ENCODE data around the gene PCNX3. TPM values are rescaled to one million over a fixed set of nuclear protein-coding genes. Genes with fewer than 3 reads are reported as not detected.

Gene PCNX3
- total RNA-seq, 1 donor from 2014 or later, result 35.9 TPM

GRCh38 chr11:65651339-65651588 is 35.7 kb downstream of the PCNX3 start:
- no peak overlapping the region for H3K4me3 ChIP-seq (ENCODE audit: low read depth, low read length)
- TF ChIP-seq CTCF (conservative IDR thresholded peaks at IDR 0.05; ENCODE audit: low read depth, low read length), result no peak
- no peak for DNase-seq (ENCODE audit: low read depth)

GRCh38 chr11:65651589-65652510 is 36.3 kb downstream of the PCNX3 start:
- peak overlapping the region; percentile 55 for H3K4me3 ChIP-seq (ENCODE audit: low read depth, low read length)
- no peak for TF ChIP-seq CTCF (conservative IDR thresholded peaks at IDR 0.05; ENCODE audit: low read depth, low read length)
- DNase-seq (ENCODE audit: low read depth), result no peak

DNA sequence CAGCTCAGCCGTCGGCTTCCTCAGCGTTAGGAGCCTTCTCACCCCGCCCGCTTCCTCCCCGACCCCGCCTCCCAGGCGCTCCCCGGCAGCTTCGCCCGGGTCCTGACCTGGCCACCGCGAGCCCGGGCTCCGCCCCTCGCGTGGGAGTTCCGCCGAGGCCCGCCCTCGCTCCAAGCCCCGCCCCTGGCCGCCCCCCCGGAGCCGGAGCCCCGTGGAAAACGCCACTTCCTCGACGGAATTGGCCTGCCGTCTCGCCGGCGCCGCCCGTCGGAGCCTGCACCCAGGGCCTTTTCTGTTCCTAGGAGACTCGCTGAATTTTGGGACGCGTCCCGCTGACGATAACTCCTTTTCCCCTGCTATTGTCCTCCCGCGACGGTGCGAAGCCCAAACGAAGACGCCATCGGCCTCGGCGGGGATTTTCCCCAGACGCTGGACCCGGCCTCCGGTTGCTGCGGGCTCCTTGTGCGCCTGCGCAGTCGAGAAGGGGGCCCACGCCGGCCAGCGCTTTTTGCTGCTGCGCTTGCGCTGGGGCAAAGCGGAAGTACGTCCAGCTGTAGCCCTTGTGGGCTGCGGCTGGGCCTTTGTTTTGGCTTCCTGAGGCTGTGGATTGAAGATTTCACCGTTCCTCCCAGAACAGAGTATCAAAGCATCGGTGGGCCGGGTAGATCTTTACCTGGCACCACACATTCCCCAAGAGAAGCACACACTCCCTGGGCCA is 37.1 kb downstream of the PCNX3 start:
- TF ChIP-seq CTCF (conservative IDR thresholded peaks at IDR 0.05; ENCODE audit: low read depth, low read length), result no peak
- peak; percentile 36 for DNase-seq (ENCODE audit: low read depth)
- peak overlapping the region; percentile 55 for H3K4me3 ChIP-seq (ENCODE audit: low read depth, low read length)

DNA sequence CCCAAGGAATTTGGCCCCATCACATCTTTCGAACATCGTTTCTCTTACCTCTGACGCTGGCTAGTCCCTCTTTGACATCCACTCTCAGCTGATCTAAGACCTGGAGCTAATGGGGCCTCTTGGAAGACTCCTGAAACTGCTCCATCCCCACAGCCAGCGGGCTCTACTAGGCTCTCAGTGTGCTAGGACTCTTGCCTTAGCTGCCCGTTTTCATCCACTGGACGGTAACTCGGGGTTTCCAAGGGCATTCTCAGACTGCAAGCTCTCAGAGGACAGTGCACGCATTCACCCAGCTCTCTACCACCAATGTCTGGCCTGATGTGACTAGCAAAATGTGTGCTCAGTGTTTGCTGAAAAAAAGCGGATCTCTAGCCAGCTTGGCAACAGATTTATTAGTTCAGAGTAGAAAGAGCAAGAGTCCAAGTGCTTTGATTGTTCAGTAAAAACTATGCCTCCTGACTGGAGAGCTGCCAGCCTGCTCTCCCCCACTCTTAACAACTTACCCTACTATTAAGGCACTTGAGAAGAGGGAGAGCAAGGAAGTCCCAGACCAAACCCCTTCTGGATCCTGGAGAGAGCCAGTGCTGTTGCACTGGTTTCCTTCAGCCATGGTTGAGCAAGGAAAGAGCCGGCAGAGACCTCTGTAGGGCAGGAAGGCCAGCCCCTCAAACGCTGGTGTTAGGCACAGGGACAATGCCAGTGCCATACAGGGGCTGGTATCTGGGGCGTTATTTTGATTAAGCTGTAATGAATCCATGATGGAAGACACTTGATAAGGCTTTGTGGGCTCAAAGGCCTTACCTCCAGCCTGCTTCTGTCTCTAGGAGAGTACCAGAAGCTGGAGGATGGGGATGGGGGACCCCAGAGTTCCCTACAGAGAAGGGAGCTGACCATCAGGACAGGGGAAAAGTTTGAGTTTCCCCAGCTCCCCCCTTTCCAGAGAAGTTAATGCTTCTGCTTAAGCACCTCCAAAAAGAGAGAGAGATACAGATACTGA is 38.0 kb downstream of the PCNX3 start:
- H3K4me3 ChIP-seq (ENCODE audit: low read depth, low read length), result peak overlapping the region; percentile 55
- DNase-seq (ENCODE audit: low read depth), result no peak
- TF ChIP-seq CTCF (conservative IDR thresholded peaks at IDR 0.05; ENCODE audit: low read depth, low read length), result no peak

GRCh38 chr11:65654375-65655349 is 39.1 kb downstream of the PCNX3 start:
- no peak for DNase-seq (ENCODE audit: low read depth)
- H3K4me3 ChIP-seq (ENCODE audit: low read depth, low read length), result no peak overlapping the region
- no peak for TF ChIP-seq CTCF (conservative IDR thresholded peaks at IDR 0.05; ENCODE audit: low read depth, low read length)

Data from epithelial cell of proximal tubule (primary cell).